GM23338 (cell line): Measurements from ENCODE around the gene FN3K. TPM values are rescaled to one million over a fixed set of nuclear protein-coding genes. Genes with fewer than 3 reads are reported as not detected.
A peak's percentile ranks its signal among the peaks of the same experiment; 100 is the strongest.

Experiments
- ATAC-seq: fragments of 200-7000 bp; cut with Tn5 transposase; 3 replicates; pipeline ENCODE4 v1.9.1; 2020
- DNase-seq: peaks from one replicate; pipeline ENCODE4 v3.0.0-alpha.2; 2015; ENCODE audit warnings: low spot score
- H2AFZ ChIP-seq: fragments of 200-600 bp; sonication (generic); 2 replicates; pipeline ENCODE4 v1.8.0; 2016; ENCODE audit warnings: antibody characterized with exemption, mild to moderate bottlenecking, moderate library complexity
- H3F3A ChIP-seq: fragments of 200-600 bp; sonication (generic); replicated peaks from 2 replicates; pipeline ENCODE4 v1.8.0; 2017; ENCODE audit warnings: antibody characterized with exemption, mixed run types, low read depth
- H3K27ac ChIP-seq: fragments of 200-600 bp; sonication (generic); 2 replicates; pipeline ENCODE4 v1.6.1; 2016; ENCODE audit warnings: low read depth
- H3K27me3 ChIP-seq: fragments of 200-600 bp; sonication (generic); 2 replicates; pipeline ENCODE4 v1.8.0; 2016; ENCODE audit warnings: mild to moderate bottlenecking, mixed run types, moderate library complexity; ENCODE audit not compliant: insufficient read depth
- H3K36me3 ChIP-seq: fragments of 200-600 bp; sonication (generic); 2 replicates; pipeline ENCODE4 v1.8.0; 2016; ENCODE audit warnings: mild to moderate bottlenecking; ENCODE audit not compliant: insufficient read depth
- H3K4me1 ChIP-seq: fragments of 200-600 bp; sonication (generic); 2 replicates; pipeline ENCODE4 v1.8.0; 2016; ENCODE audit warnings: mild to moderate bottlenecking, moderate library complexity; ENCODE audit not compliant: insufficient read depth
- H3K4me2 ChIP-seq: fragments of 200-600 bp; sonication (generic); 2 replicates; pipeline ENCODE4 v1.7.1; 2017; ENCODE audit warnings: mixed run types
- H3K4me3 ChIP-seq: fragments of 200-600 bp; sonication (generic); 2 replicates; pipeline ENCODE4 v1.6.1; 2016; ENCODE audit warnings: mixed run types
- H3K79me2 ChIP-seq: fragments of 200-600 bp; sonication (generic); replicated peaks from 2 replicates; pipeline ENCODE4 v1.8.0; 2017; ENCODE audit warnings: mild to moderate bottlenecking; ENCODE audit not compliant: insufficient read depth
- H3K9me2 ChIP-seq: fragments of 200-600 bp; sonication (generic); 2 replicates; pipeline ENCODE4 v1.8.0; 2017; ENCODE audit not compliant: insufficient read depth
- H4K20me1 ChIP-seq: fragments of 200-600 bp; sonication (generic); replicated peaks from 2 replicates; pipeline ENCODE4 v1.8.0; 2017; ENCODE audit warnings: mild to moderate bottlenecking; ENCODE audit not compliant: insufficient read depth
- H3K27ac Mint-ChIP-seq: 2 replicates; pipeline ENCODE4 v1.8.0; 2020; ENCODE audit warnings: inconsistent platforms, mild to moderate bottlenecking, moderate library complexity, mixed read lengths
- H3K27me3 Mint-ChIP-seq: 3 replicates; pipeline ENCODE4 v1.8.0; 2022; ENCODE audit warnings: low read depth, mild to moderate bottlenecking, moderate library complexity, mixed read lengths, inconsistent platforms; ENCODE audit not compliant: insufficient read depth, poor library complexity
- H3K36me3 Mint-ChIP-seq: 3 replicates; pipeline ENCODE4 v1.8.0; 2021; ENCODE audit warnings: low read depth, mild to moderate bottlenecking, inconsistent platforms, moderate library complexity, mixed read lengths
- H3K4me1 Mint-ChIP-seq: 3 replicates; pipeline ENCODE4 v1.8.0; 2020; ENCODE audit warnings: mild to moderate bottlenecking, inconsistent platforms, mixed read lengths
- H3K4me3 Mint-ChIP-seq: 3 replicates; pipeline ENCODE4 v1.8.0; 2021; ENCODE audit warnings: moderate library complexity, mild to moderate bottlenecking, inconsistent platforms, mixed read lengths
- H3K9me3 Mint-ChIP-seq: 3 replicates; pipeline ENCODE4 v1.8.0; 2020; ENCODE audit warnings: moderate library complexity, mild to moderate bottlenecking, inconsistent platforms, mixed read lengths
- CREB1 ChIP-seq: fragments of 250-450 bp; sonication (Bioruptor Pico); IDR thresholded peaks from 2 replicates; pipeline ENCODE4 v1.5.0; 2020; ENCODE audit warnings: low read depth, mild to moderate bottlenecking, moderate library complexity
- EZH2 ChIP-seq: fragments of 200-600 bp; sonication (generic); IDR thresholded peaks from one replicate; pipeline ENCODE4 v1.8.0; 2017; ENCODE audit warnings: antibody characterized with exemption, mild to moderate bottlenecking, low read depth; ENCODE audit not compliant: unreplicated experiment
- POLR2AphosphoS5 ChIP-seq: IDR thresholded peaks from 2 replicates; pipeline ENCODE4 v1.6.1; 2016; ENCODE audit warnings: antibody characterized with exemption, low read depth
- STAT1 ChIP-seq: IDR thresholded peaks from one replicate; pipeline ENCODE4 v1.6.1; 2016; ENCODE audit warnings: antibody characterized with exemption; ENCODE audit not compliant: unreplicated experiment
- polyA plus RNA-seq: library from polyadenylated mRNA; unstranded; fragments of >200 nt; fragmentation: Nextera tagmentation; extraction: Ambion mirVana; gene quantifications from 2 replicates; pipeline ENCODE4 v1.2.1, GENCODE V29; 2016
- total RNA-seq: library from RNA; depleted of rRNA; stranded (reverse); fragments of >200 nt; shearing (Covaris generic); gene quantifications from 2 replicates; pipeline ENCODE4 v1.2.3, GENCODE V29; 2014
- TF ChIP-seq, protein P1 (sequence below): IDR thresholded peaks from 2 replicates; pipeline ENCODE4 v1.6.1; 2016; ENCODE audit warnings: antibody characterized with exemption
- TF ChIP-seq, protein P2 (sequence below), 2 experiments: fragments of 200-600 bp in 1 of 2; sonication (generic) in 1 of 2; conservative IDR thresholded peaks; 2 replicates each; pipeline versions ENCODE4 v1.5.1 to v1.6.1; 2016 to 2017; ENCODE audit warnings: antibody characterized with exemption in 2 of 2, low read depth in 2 of 2, mild to moderate bottlenecking in 2 of 2, moderate library complexity in 1 of 2

FN3K gene
- total and polyA plus RNA-seq, 2 experiments from 2014 or later = 5.3 to 12.9 TPM

DNA sequence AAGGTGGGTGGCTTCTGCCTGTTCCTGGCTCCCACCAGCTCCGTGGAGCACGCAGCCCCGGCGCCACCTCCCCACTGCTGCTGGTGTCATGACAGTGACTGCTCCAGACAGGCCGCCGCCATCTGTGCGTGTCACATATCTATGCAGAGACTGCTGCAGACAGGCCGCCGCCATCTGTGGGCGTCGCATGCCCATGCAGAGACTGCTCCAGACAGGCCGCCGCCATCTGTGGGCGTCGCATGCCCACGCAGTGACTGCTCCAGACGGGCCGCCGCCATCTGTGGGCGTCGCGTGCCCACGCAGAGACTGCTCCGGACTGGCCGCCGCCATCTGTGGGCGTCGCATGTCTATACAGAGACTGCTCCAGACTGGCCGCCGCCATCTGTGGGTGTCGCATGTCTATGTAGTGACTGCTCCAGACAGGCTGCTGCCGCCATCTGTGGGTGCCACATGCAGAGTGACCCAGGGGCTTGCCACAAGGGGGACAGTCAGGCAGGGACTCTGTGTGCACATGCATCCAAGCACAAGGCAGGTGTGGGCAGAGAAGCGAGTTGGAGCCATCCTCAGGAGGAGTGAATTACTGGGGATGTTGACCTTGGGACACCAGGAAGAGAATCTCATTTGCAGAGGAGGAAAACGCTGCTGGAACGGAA, 22.2 kb upstream of the FN3K start:
- Histone ChIP-seq H3K27me3 (0 out of 2 replicates have a peak, but pooled peaks cover 4% of the 10 kb centered on the region), H3K4me3 (no peak overlapping the region), H3K4me1 (peaks cover 4% of the 10 kb centered on the region; the same call in 1 of the 2 replicates), H3K79me2 (peaks cover 4% of the 10 kb centered on the region; the same call in 1 of the 2 replicates), H2AFZ (no peak overlapping the region), H3F3A (no peaks in the 10 kb centered on the region), H3K27ac (no peak overlapping the region), H3K4me2 (no peak overlapping the region), H3K9me2 (no peaks in the 10 kb centered on the region), H3K36me3 (no peaks in the 10 kb centered on the region), H4K20me1 (no peaks in the 10 kb centered on the region)
- peaks cover 9% of the 10 kb centered on the region for H3K4me1 Mint-ChIP-seq
- TF ChIP-seq CREB1 (CRISPR knock-in tag) = no peak
- no peak for TF ChIP-seq STAT1
- TF ChIP-seq, protein P1, sequence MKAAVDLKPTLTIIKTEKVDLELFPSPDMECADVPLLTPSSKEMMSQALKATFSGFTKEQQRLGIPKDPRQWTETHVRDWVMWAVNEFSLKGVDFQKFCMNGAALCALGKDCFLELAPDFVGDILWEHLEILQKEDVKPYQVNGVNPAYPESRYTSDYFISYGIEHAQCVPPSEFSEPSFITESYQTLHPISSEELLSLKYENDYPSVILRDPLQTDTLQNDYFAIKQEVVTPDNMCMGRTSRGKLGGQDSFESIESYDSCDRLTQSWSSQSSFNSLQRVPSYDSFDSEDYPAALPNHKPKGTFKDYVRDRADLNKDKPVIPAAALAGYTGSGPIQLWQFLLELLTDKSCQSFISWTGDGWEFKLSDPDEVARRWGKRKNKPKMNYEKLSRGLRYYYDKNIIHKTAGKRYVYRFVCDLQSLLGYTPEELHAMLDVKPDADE = no peak
- TF ChIP-seq, protein P2, sequence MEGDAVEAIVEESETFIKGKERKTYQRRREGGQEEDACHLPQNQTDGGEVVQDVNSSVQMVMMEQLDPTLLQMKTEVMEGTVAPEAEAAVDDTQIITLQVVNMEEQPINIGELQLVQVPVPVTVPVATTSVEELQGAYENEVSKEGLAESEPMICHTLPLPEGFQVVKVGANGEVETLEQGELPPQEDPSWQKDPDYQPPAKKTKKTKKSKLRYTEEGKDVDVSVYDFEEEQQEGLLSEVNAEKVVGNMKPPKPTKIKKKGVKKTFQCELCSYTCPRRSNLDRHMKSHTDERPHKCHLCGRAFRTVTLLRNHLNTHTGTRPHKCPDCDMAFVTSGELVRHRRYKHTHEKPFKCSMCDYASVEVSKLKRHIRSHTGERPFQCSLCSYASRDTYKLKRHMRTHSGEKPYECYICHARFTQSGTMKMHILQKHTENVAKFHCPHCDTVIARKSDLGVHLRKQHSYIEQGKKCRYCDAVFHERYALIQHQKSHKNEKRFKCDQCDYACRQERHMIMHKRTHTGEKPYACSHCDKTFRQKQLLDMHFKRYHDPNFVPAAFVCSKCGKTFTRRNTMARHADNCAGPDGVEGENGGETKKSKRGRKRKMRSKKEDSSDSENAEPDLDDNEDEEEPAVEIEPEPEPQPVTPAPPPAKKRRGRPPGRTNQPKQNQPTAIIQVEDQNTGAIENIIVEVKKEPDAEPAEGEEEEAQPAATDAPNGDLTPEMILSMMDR (conservative IDR thresholded peaks at IDR 0.05; ENCODE audit: low read depth in 2 of 2) = 0 out of 4 replicates have a peak, but pooled peaks of 1 of the 2 experiments have one; percentile 1
- no peak overlapping the region for H3K27ac Mint-ChIP-seq
- peaks cover 6% of the 10 kb centered on the region for H3K27me3 Mint-ChIP-seq
- H3K36me3 Mint-ChIP-seq = no peaks in the 10 kb centered on the region; the same call in 2 of the 3 replicates
- no peaks in the 10 kb centered on the region; the same call in 2 of the 3 replicates for H3K9me3 Mint-ChIP-seq
- ATAC-seq (no peak), DNase-seq (no peak)
- H3K4me3 Mint-ChIP-seq = no peak overlapping the region

DNA sequence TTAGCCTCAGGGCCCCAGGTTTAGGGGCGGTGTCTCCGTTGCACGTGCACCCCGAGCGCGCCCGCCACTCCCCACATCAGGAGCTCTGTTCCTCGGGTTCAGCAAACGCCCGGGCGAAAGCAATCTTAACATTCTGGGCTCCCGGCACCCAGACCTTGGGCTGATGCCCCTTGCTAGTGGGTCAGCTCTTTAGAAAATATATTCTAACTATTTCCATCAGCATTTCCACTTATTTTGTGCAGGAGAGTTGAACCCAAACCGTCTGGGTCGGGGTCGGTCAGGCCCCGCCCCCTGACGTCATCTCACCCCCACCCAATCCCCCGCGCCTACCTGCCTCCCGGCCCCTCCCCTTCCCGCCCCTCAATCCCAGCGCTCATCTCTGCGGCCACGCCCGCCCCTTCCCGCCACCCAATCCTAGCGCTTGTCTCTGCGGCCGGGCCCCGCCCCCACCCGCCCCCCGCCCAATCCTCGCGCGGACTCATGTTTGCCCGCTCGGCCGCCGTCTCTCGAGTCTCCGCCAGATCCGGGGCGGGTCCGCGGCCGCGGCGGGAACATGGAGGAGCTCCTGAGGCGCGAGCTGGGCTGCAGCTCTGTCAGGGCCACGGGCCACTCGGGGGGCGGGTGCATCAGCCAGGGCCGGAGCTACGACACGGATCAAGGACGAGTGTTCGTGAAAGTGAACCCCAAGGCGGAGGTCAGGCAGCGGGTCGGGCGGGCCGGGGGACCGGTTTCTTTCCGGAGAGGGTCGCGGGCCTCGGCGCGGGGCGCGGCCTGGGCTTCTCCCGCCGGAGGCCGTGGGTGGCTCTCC, 19.0 kb upstream of the FN3K start, which contains the start of gene FN3KRP:
Gene FN3KRP (plus strand): TSS at position 504 of the 808 bp plus-strand sequence. CDS start 50 bp downstream, at position 554.
- Histone ChIP-seq H3K4me3 (peak within 1 kb of the TSS; percentile 82), H3K4me2 (peak within 1 kb of the TSS; percentile 91), H2AFZ (peak within 1 kb of the TSS; percentile 97), H3K4me1 (peaks cover 4% of the 10 kb centered on the region; the same call in 1 of the 2 replicates), H3F3A (no peaks in the 10 kb centered on the region), H3K79me2 (peaks cover 4% of the 10 kb centered on the region; the same call in 1 of the 2 replicates), H3K27me3 (0 out of 2 replicates have a peak, but pooled peaks cover 4% of the 10 kb centered on the region), H4K20me1 (no peaks in the 10 kb centered on the region), H3K27ac (no peak within 1 kb of the TSS), H3K36me3 (no peaks in the 10 kb centered on the region), H3K9me2 (no peaks in the 10 kb centered on the region)
- Mint-ChIP-seq H3K27me3 (peaks cover 3% of the 10 kb centered on the region), H3K27ac (peak within 1 kb of the TSS; percentile 82; the same call in 1 of the 2 replicates), H3K9me3 (no peaks in the 10 kb centered on the region; the same call in 2 of the 3 replicates), H3K4me1 (peaks cover 9% of the 10 kb centered on the region), H3K4me3 (peak within 1 kb of the TSS; percentile 94), H3K36me3 (peaks cover 10% of the 10 kb centered on the region)
- DNase-seq (peak; percentile 91), ATAC-seq (peak; percentile 79)
- no peak for TF ChIP-seq STAT1
- peak; percentile 69 for TF ChIP-seq CREB1 (CRISPR knock-in tag)
- TF ChIP-seq POLR2AphosphoS5 = peak; percentile 74
- no peak for TF ChIP-seq EZH2
